Subcutaneous abdominal adipose tissue (tissue), 5 donors: ENCODE results near the gene ERI3.
A peak's percentile ranks its signal among the peaks of the same experiment; 100 is the strongest.
"Not testable (repeated sequence)": the region's sequence is repeated elsewhere in the genome, so short reads cannot be mapped to it uniquely, and the experiment has no call there.

Experiments
- H3K27ac ChIP-seq: one replicate; pipeline ENCODE4 v1.7.0; 2013; ENCODE audit warnings: low read depth, mild to moderate bottlenecking, inconsistent platforms, low read length, moderate library complexity
- H3K27me3 ChIP-seq, 5 donors: one replicate each; pipeline ENCODE4 v1.7.0; 2013; ENCODE audit warnings: low read length in 5 of 5, inconsistent platforms in 1 of 5; ENCODE audit not compliant: control insufficient read depth in 5 of 5, insufficient read depth in 4 of 5
- H3K36me3 ChIP-seq, 5 donors: one replicate each; pipeline ENCODE4 v1.7.0; 2013; ENCODE audit warnings: low read length in 5 of 5; ENCODE audit not compliant: control insufficient read depth in 5 of 5, insufficient read depth in 5 of 5
- H3K4me1 ChIP-seq, 5 donors: one replicate each; pipeline ENCODE4 v1.7.0; 2013; ENCODE audit warnings: low read length in 5 of 5, mild to moderate bottlenecking in 3 of 5, moderate library complexity in 1 of 5; ENCODE audit not compliant: control insufficient read depth in 5 of 5, insufficient read depth in 5 of 5
- H3K4me3 ChIP-seq, 5 donors: one replicate each; pipeline ENCODE4 v1.7.0; 2013; ENCODE audit warnings: low read length in 5 of 5, low read depth in 1 of 5
- H3K9ac ChIP-seq, 5 donors: one replicate each; pipeline ENCODE4 v1.7.0; 2013; ENCODE audit warnings: low read length in 5 of 5, mild to moderate bottlenecking in 4 of 5, moderate library complexity in 3 of 5
- H3K9me3 ChIP-seq, 5 donors: one replicate each; pipeline ENCODE4 v1.7.0; 2013; ENCODE audit warnings: low read length in 5 of 5; ENCODE audit not compliant: control insufficient read depth in 5 of 5
- donor health status: healthy.
- donor health status: healthy.
- donor health status: healthy.
- donor health status: healthy.
- donor health status: healthy.

ERI3 gene

DNA sequence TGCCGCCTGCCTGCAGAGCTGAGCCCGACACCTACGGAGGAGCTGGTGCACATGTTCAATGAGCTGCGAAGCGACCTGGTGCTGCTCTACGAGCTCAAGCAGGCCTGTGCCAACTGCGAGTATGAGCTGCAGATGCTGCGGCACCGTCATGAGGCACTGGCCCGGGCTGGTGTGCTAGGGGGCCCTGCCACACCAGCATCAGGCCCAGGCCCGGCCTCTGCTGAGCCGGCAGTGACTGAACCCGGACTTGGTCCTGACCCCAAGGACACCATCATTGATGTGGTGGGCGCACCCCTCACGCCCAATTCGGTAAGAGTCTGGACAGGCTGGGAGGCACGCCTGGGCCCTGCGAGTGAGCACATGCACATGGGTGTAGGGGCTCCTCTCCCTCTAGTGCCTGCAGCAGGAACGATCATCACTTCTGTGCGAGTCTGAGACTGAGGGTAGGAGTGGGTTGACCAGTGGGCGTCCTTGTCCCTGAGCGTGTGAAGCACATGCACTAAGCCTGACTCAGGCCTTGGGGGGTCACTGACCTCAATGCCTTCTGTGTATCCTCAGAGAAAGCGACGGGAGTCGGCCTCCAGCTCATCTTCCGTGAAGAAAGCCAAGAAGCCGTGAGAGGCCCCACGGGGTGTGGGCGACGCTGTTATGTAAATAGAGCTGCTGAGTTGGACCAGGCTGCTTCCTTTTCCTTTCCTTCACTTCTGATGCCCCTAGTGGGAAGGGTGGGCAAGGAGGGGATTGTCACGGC lies 134.9 kb downstream of the ERI3 start:
- Histone ChIP-seq H3K36me3 (peaks cover 4 to 71% (median 64%) of the 10 kb centered on the region in 5 donors), H3K4me1 (peaks cover 0 to 10% (median 5%) of the 10 kb centered on the region in 5 donors), H3K9me3 (no peaks in the 10 kb centered on the region), H3K27me3 (no peaks in the 10 kb centered on the region), H3K27ac (no peak overlapping the region), H3K4me3 (no peak overlapping the region), H3K9ac (no peak overlapping the region)

DNA sequence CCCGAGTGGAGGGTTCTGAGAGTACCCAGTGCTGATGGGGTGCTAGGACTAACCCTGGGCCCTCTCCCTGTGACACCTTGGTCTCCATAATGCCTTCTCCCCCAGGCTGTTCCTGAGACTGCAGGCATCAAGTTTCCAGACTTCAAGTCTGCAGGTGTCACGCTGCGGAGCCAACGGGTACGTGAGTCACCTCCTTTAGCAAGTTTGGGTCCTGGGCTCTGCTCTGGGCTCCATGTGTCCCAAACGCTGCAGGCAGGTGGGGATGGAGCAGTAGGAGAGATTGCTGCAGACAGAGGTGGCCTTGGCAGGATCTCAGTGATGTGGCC lies 135.8 kb downstream of the ERI3 start:
- H3K27ac ChIP-seq = no peak overlapping the region
- H3K9me3 ChIP-seq = no peaks in the 10 kb centered on the region
- H3K4me1 ChIP-seq = peaks cover 2 to 7% (median 5%) of the 10 kb centered on the region in 5 donors
- H3K36me3 ChIP-seq = peaks cover 4 to 78% (median 69%) of the 10 kb centered on the region in 5 donors
- no peak overlapping the region for H3K4me3 ChIP-seq
- H3K9ac ChIP-seq = no peak overlapping the region
- no peaks in the 10 kb centered on the region for H3K27me3 ChIP-seq

DNA sequence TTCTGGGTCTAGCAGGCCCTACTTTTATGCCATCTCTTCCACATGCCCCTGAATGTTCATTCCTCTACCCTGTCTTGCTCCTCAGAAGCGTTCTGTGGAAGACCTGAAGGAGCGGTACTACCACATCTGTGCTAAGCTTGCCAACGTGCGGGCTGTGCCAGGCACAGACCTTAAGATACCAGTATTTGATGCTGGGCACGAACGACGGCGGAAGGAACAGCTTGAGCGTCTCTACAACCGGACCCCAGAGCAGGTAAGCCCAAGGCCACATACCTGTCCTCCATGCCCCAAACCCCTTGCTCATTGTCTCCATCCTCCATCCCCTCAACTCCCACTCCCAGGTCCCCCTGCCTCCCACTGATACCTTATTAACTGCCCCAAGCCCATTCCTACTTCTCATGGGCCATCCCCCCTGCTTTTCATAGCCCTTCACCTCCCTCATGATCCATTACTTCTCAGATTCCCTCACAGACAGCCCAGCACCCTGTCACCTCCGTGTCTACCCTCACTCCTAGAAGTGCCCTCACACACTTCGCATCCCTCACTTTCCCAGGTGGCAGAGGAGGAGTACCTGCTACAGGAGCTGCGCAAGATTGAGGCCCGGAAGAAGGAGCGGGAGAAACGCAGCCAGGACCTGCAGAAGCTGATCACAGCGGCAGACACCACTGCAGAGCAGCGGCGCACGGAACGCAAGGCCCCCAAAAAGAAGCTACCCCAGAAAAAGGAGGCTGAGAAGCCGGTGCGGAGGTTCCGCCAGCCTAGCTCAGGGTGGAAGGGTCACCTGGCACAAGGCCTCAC lies 136.4 kb downstream of the ERI3 start:
- Histone ChIP-seq H3K4me1 (peaks cover 5 to 12% (median 10%) of the 10 kb centered on the region in 5 donors), H3K27me3 (no peaks in the 10 kb centered on the region), H3K9ac (no peak overlapping the region), H3K36me3 (peaks cover 4 to 78% (median 69%) of the 10 kb centered on the region in 5 donors), H3K27ac (no peak overlapping the region), H3K4me3 (no peak overlapping the region), H3K9me3 (no peaks in the 10 kb centered on the region)

DNA sequence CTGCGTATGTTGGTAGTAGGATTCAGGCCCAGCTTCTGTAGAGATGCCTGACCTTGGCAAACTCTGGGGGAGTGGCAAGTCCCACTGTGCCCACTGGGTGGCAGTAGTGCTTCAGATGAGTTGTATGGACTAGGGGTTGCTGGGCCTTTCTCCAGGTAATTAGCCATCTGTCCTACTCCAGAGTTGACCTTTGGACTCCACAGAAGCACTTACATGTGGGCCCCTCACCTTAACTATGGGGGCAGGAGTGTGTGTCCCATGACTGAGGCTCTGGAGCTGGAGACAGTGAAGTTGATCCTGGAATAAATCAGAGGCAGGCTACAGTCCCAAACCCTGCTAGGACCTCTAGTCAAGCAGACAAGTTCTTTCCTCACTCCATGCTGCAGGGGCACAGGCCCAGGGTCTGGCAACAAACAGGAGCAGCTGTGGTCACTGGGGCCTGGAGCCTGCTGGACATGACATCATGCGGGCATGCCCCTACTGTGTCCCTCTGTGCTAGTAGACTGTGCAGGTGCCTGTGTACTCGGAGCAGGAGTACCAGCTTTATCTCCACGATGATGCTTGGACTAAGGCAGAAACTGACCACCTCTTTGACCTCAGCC lies 137.1 kb downstream of the ERI3 start:
- Histone ChIP-seq H3K36me3 (peaks cover 4 to 78% (median 69%) of the 10 kb centered on the region in 5 donors), H3K27me3 (no peaks in the 10 kb centered on the region), H3K4me1 (peaks cover 5 to 18% (median 16%) of the 10 kb centered on the region in 5 donors), H3K9me3 (no peaks in the 10 kb centered on the region), H3K27ac (no peak overlapping the region), H3K9ac (no peak overlapping the region), H3K4me3 (no peak overlapping the region)

DNA sequence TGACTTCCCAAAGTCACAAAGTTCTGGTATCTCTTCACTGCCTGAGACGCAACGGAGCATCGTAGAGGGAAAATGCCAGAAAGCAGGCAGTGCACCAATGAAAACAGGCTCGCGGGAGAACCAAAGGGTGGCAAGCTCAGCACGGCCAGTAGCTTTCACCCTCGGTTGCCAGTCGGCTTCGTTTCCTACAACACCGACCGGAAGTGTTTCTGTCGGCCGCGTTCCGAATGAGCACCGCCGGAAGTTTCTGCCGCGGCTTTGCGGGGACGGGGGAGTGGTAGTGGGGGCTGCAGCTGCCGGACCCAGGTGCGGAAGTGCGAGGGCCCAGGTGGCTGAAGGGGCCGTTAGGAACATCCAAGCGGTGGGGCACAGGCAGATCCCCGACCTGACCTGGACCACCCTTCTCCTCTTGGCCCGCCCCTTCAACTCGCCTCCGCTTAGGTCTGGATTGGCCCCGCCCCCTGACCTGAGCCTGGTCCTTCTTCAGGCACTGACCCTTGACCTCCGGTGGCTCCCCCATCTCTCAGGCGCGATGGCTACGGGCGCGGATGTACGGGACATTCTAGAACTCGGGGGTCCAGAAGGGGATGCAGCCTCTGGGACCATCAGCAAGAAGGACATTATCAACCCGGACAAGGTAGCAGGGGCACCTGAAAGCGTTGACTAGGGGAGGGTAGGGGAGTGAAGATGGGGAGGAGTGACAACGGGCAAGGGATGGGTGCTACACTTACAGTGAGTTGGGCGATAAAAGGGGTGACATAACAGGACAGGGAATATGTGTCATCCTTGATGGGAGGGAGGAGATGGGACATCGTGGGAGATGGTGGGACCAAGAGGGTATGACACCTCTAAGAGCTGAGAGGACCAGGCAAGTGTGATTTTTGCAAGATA lies 141.6 kb downstream of the ERI3 start, which contains the start of gene DMAP1:
Gene DMAP1, plus strand, starts transcription at position 250 of the 891 bp plus-strand sequence. Its CDS starts 283 bp downstream, at position 533.
- H3K4me1 ChIP-seq = peaks cover 10 to 25% (median 22%) of the 10 kb centered on the region in 5 donors
- H3K9me3 ChIP-seq = no peaks in the 10 kb centered on the region
- peak within 1 kb of the TSS; percentile 93 to 97 (median 96) for H3K4me3 ChIP-seq
- no peaks in the 10 kb centered on the region for H3K27me3 ChIP-seq
- H3K9ac ChIP-seq = peak within 1 kb of the TSS; percentile 65 to 97 (median 82)
- H3K36me3 ChIP-seq = peaks cover 4 to 36% (median 32%) of the 10 kb centered on the region in 5 donors
- H3K27ac ChIP-seq = peak within 1 kb of the TSS; percentile 71

DNA sequence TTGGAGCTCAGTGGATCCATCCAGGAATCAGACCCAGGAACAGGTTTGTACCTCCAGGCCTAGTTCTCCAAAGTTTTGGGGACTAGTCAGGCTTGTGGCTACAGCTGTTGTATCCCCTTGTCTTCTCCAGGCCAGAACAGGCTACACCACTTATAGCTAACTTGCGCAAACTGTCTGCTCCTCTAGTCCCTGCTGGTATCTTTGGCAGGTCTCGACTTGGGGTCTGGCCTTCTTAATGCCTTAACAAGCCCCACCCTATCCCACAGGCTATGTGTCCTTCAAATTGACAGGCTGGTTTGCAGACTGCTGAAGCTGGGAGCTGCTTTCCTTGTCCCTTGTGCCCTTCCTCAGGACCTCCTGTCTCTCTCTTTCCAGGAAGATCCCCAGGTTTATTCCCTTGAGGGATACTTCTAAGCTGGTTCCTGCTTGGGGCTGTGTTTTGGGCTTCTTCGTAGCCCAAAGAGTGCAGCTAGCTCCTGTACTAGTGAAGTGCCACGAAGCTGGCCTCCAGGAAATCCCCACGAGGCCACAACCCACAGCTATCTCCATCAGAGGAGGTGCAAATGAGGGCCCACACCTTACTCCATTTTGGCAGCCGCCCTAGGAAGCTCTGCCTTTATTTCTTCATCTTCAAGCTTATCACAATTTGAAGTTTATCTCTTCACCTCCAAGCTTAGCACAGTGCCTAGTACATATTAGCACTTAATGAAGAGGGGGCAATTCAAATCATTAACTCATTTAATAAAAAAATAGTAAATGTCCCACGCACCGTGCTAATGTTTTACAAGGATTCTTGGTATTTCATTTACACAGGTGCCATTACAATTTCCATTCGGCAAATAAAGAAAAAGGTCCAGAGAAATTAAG lies 142.5 kb downstream of the ERI3 start:
- peaks cover 8 to 25% (median 22%) of the 10 kb centered on the region in 5 donors for H3K4me1 ChIP-seq
- no peaks in the 10 kb centered on the region for H3K27me3 ChIP-seq
- H3K27ac ChIP-seq = peak overlapping the region; percentile 71
- H3K9me3 ChIP-seq = no peaks in the 10 kb centered on the region
- H3K4me3 ChIP-seq = peak overlapping the region; percentile 93 to 97 (median 96)
- peak overlapping the region in 4 of 5 donors; percentile 80 to 97 (median 82) for H3K9ac ChIP-seq
- peaks cover 4 to 28% (median 23%) of the 10 kb centered on the region in 5 donors for H3K36me3 ChIP-seq

DNA sequence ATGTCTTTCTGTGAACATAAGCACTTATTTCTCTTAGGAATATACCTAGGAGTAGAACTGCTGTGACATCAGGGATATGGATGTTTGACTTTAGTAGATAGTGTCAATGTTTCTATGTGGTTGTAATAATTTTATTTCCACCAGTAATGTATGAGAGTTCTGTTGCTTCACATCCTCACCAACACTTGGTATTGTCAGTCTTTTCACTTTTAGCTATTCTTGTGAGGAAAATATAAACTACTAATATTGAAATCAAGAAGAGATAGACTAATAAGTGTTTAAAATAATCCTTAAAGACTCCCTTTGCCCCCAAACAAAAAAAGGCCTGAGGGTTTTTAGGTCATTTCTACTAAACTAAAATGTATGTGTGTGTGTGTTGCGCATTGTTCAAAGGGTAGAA lies 144.5 kb downstream of the ERI3 start:
- H3K4me3 ChIP-seq = no peak overlapping the region
- H3K9me3 ChIP-seq = no peaks in the 10 kb centered on the region
- no peaks in the 10 kb centered on the region for H3K27me3 ChIP-seq
- peaks cover 0 to 13% (median 9%) of the 10 kb centered on the region in 5 donors for H3K36me3 ChIP-seq
- H3K9ac ChIP-seq = no peak overlapping the region
- H3K4me1 ChIP-seq = peaks cover 8 to 25% (median 22%) of the 10 kb centered on the region in 5 donors
- no peak overlapping the region for H3K27ac ChIP-seq

DNA sequence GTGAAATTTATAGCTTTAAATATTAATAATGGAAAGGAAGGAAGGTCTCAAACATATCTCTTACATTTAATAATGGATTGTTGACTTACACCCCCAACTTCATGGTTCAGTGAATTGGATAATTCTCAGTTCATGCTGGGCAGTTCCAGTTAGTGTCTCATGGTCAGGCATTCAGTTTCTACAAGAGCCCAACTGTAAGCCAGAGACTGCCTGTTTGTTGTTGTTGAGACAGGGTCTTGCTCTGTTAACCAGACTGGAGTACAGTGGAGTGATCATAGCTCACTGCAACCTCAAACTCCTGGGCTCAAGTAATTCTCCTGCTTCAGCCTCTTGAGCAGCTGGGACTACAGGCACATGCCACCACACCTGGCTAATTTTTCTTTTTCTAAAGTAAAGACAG lies 146.8 kb downstream of the ERI3 start:
- Histone ChIP-seq H3K9ac (no peak overlapping the region), H3K36me3 (no peaks in the 10 kb centered on the region), H3K27me3 (no peaks in the 10 kb centered on the region), H3K9me3 (no peaks in the 10 kb centered on the region), H3K4me3 (no peak overlapping the region), H3K27ac (no peak overlapping the region), H3K4me1 (peaks cover 6 to 9% (median 8%) of the 10 kb centered on the region in 5 donors)

DNA sequence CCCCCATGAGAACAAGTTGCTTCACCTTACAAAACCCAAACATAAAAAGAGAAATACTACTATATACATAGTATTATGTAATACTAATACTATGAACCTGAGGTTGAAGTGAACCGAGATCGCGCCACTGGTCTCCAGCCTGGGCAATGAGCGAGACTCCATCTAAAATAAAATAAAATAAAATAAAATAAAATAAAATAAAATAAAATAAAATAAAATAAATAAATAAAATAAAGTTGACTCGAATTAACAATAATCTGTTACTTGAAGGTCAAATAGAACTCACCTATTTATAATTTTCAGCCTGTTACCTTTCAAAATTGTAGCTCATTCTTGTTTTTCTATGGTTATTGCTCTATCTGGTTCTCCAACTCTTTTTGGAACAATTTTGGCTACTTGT lies 148.5 kb downstream of the ERI3 start:
- H3K27me3 ChIP-seq, H3K9me3 ChIP-seq, H3K4me3 ChIP-seq, H3K36me3 ChIP-seq, H3K9ac ChIP-seq, H3K4me1 ChIP-seq, H3K27ac ChIP-seq: not testable (repeated sequence)
